ENCODE data around the gene TRIO.

TRIO gene

GRCh38 chr5:14263699-14264098 lies 120.6 kb downstream of the TRIO start:
- no peak overlapping the region for H3K4me3 ChIP-seq (ENCODE audit: low read length)
- TF ChIP-seq CTCF (conservative IDR thresholded peaks at IDR 0.05; ENCODE audit: low read length), result no peak
- no peak for DNase-seq (ENCODE audit: low read depth)

- no peak for TF ChIP-seq CTCF (conservative IDR thresholded peaks at IDR 0.05; ENCODE audit: low read length)
- H3K4me3 ChIP-seq (ENCODE audit: low read length), result peak overlapping the region; percentile 34
- peak; percentile 91 for DNase-seq (ENCODE audit: low read depth)
Measured at GRCh38 chr5:14264605-14265316, 121.6 kb downstream of the TRIO start.

- H3K4me3 ChIP-seq (ENCODE audit: low read length), result no peak overlapping the region
- no peak for TF ChIP-seq CTCF (conservative IDR thresholded peaks at IDR 0.05; ENCODE audit: low read length)
- peak; percentile 94 for DNase-seq (ENCODE audit: low read depth)
Measured at GRCh38 chr5:14265570-14265969, 122.4 kb downstream of the TRIO start.

- TF ChIP-seq CTCF (conservative IDR thresholded peaks at IDR 0.05; ENCODE audit: low read length), result no peak
- H3K4me3 ChIP-seq (ENCODE audit: low read length), result no peak overlapping the region
- peak; percentile 47 for DNase-seq (ENCODE audit: low read depth)
Measured at GRCh38 chr5:14266171-14266570, 123.0 kb downstream of the TRIO start.

GRCh38 chr5:14266686-14267085 lies 123.5 kb downstream of the TRIO start:
- no peak for DNase-seq (ENCODE audit: low read depth)
- TF ChIP-seq CTCF (conservative IDR thresholded peaks at IDR 0.05; ENCODE audit: low read length), result no peak
- H3K4me3 ChIP-seq (ENCODE audit: low read length), result no peak overlapping the region

GRCh38 chr5:14267166-14267838 lies 124.2 kb downstream of the TRIO start:
- TF ChIP-seq CTCF (conservative IDR thresholded peaks at IDR 0.05; ENCODE audit: low read length), result no peak; the same call in 1 of the 2 replicates
- H3K4me3 ChIP-seq (ENCODE audit: low read length), result no peak overlapping the region
- DNase-seq (ENCODE audit: low read depth), result no peak
